HFF-Myc (cell line): ENCODE measurements around the gene SCAP.

Source experiments
- DNase-seq: peaks from one replicate; pipeline ENCODE4 v3.0.0-alpha.2; 2011; ENCODE audit warnings: low read depth; ENCODE audit errors: extremely low read depth
- H3K4me3 ChIP-seq: replicated peaks from 2 replicates; pipeline ENCODE4 v1.5.1; 2011; ENCODE audit warnings: low read depth, mild to moderate bottlenecking, control low read depth, low read length
- CTCF ChIP-seq: IDR thresholded peaks from 2 replicates; pipeline ENCODE4 v1.5.1; 2012; ENCODE audit warnings: mild to moderate bottlenecking, low read depth, low read length, control low read depth; ENCODE audit errors: missing control alignments

The SCAP gene

GRCh38 chr3:47380601-47381316 lies 95.0 kb downstream of the SCAP start, which contains the start of gene PTPN23:
TSS of gene PTPN23 (plus strand) at chr3:47381021. CDS start at chr3:47381097, 76 bp downstream.
- TF ChIP-seq CTCF, result no peak
- peak; percentile 97 for DNase-seq
- peak within 1 kb of the TSS; percentile 91 for H3K4me3 ChIP-seq

GRCh38 chr3:47380026-47380600 lies 95.6 kb downstream of the SCAP start:
- DNase-seq, result no peak
- H3K4me3 ChIP-seq, result peak overlapping the region; percentile 91
- TF ChIP-seq CTCF, result no peak

GRCh38 chr3:47379411-47379899 lies 96.3 kb downstream of the SCAP start:
- TF ChIP-seq CTCF, result no peak
- H3K4me3 ChIP-seq, result peak overlapping the region; percentile 91
- DNase-seq, result no peak

GRCh38 chr3:47378869-47379268 lies 96.9 kb downstream of the SCAP start:
- DNase-seq, result no peak
- no peak for TF ChIP-seq CTCF
- no peak overlapping the region for H3K4me3 ChIP-seq

- TF ChIP-seq CTCF, result no peak
- no peak for DNase-seq
- no peak overlapping the region for H3K4me3 ChIP-seq
These were observed 98.6 kb downstream of the SCAP start for GRCh38 chr3:47377186-47377585.

GRCh38 chr3:47376393-47376792 lies 99.3 kb downstream of the SCAP start:
- H3K4me3 ChIP-seq, result no peak overlapping the region
- DNase-seq, result no peak
- TF ChIP-seq CTCF, result peak; percentile 9
